K562 (cell line): ENCODE results near the gene CCNY. TPM values are rescaled to one million over a fixed set of nuclear protein-coding genes. Genes with fewer than 3 reads are reported as not detected.

Experiments
- ATAC-seq: fragments of 200-7000 bp; cut with Tn5 transposase; 3 replicates; pipeline ENCODE4 v1.9.1; 2020; ENCODE audit warnings: moderate library complexity
- BruUV-seq: library from RNA; stranded (reverse); fragments of 400-500 nt; replicated peaks from 2 replicates; lab custom pipeline; 2021; lab: Mats Ljungman, UMichigan
- CTCF ChIA-PET: fragments of 300-600 bp; formaldehyde crosslinking; extraction: SDS; loops from one replicate; lab custom pipeline; 2021; ENCODE audit warnings: low intra/inter-chr PET ratio; lab: Yijun Ruan, JAX
- POLR2A ChIA-PET: fragments of 300-600, 350-650 bp; sonication (Branson Sonifier 250); formaldehyde crosslinking; extraction: SDS; loops from one replicate; lab custom pipeline; 2021; ENCODE audit warnings: antibody characterized with exemption, inconsistent platforms; lab: Yijun Ruan, JAX
- DNase-seq, 4 experiments: peaks; one replicate each; pipeline versions ENCODE4 v3.0.0 to v3.0.0-alpha.2; 2011 to 2018; ENCODE audit warnings: low spot score in 3 of 4, mixed read lengths in 3 of 4; ENCODE audit errors: extremely low read depth in 1 of 4
- FAIRE-seq: peaks from 2 replicates; lab custom pipeline; 2011; peaks lifted over from hg19 to GRCh38; lab: Jason Lieb, UNC
- H2AFZ ChIP-seq: 2 replicates; pipeline ENCODE4 v1.6.0; 2011; ENCODE audit warnings: low read depth, low read length, control low read depth, inconsistent platforms
- H3K27ac ChIP-seq: fragments of 200-600 bp; 3 replicates; pipeline ENCODE4 v1.8.0; 2011; ENCODE audit warnings: low read depth, mild to moderate bottlenecking, control low read depth, inconsistent platforms, low read length, moderate library complexity, mixed read lengths; ENCODE audit errors: extremely low read depth
- H3K27me3 ChIP-seq, 2 experiments: fragments of 300-600 bp in 1 of 2; 2 replicates in 1 of 2; 3 replicates in 1 of 2; pipeline versions ENCODE4 v1.6.0 to v1.8.0; 2011; ENCODE audit warnings: inconsistent platforms in 2 of 2, low read length in 2 of 2, mild to moderate bottlenecking in 1 of 2, mixed read lengths in 1 of 2, moderate library complexity in 1 of 2; ENCODE audit not compliant: control insufficient read depth in 2 of 2, insufficient read depth in 2 of 2
- H3K36me3 ChIP-seq: fragments of 300-600 bp; 3 replicates; pipeline ENCODE4 v1.8.0; 2011; ENCODE audit warnings: mild to moderate bottlenecking, low read length, inconsistent platforms; ENCODE audit not compliant: control insufficient read depth, insufficient read depth
- H3K4me1 ChIP-seq, 2 experiments: fragments of 200-600 bp in 1 of 2; replicated peaks in 1 of 2; 2 replicates in 1 of 2; 3 replicates in 1 of 2; pipeline versions ENCODE4 v1.5.1 to v1.8.0; 2011; ENCODE audit warnings: inconsistent platforms in 2 of 2, low read length in 2 of 2, mild to moderate bottlenecking in 1 of 2, mixed read lengths in 1 of 2, moderate library complexity in 1 of 2; ENCODE audit not compliant: control insufficient read depth in 2 of 2, insufficient read depth in 2 of 2
- H3K4me2 ChIP-seq: 2 replicates; pipeline ENCODE4 v1.6.1; 2011; ENCODE audit warnings: low read length, control low read depth, inconsistent platforms, mixed read lengths; ENCODE audit not compliant: insufficient read depth
- H3K4me3 ChIP-seq: fragments of 200-600 bp; sonication (generic), shearing (Covaris generic); 2 replicates; pipeline ENCODE4 v1.5.1; 2016; ENCODE audit warnings: control low read depth, inconsistent platforms
- H3K79me2 ChIP-seq: fragments of 200-600 bp; 3 replicates; pipeline ENCODE4 v1.8.0; 2011; ENCODE audit warnings: low read length, inconsistent platforms; ENCODE audit not compliant: control insufficient read depth, insufficient read depth
- H3K9ac ChIP-seq, 2 experiments: 2 replicates each; pipeline versions ENCODE4 v1.6.0 to v1.6.1; 2011; ENCODE audit warnings: low read depth in 2 of 2, low read length in 2 of 2, control low read depth in 1 of 2, inconsistent platforms in 1 of 2, mild to moderate bottlenecking in 1 of 2, mixed read lengths in 1 of 2; ENCODE audit not compliant: insufficient read depth in 1 of 2
- H3K9me1 ChIP-seq: one replicate; pipeline ENCODE4 v1.6.0; 2011; ENCODE audit warnings: inconsistent platforms, mild to moderate bottlenecking, low read length, moderate library complexity; ENCODE audit not compliant: control insufficient read depth, insufficient read depth
- H3K9me3 ChIP-seq: replicated peaks from 2 replicates; pipeline ENCODE4 v1.5.1; 2011; ENCODE audit warnings: low read depth, low read length, inconsistent platforms; ENCODE audit not compliant: control insufficient read depth, insufficient read depth
- H4K20me1 ChIP-seq: replicated peaks from 2 replicates; pipeline ENCODE4 v1.6.1; 2011; ENCODE audit warnings: low read length, inconsistent platforms, mixed read lengths; ENCODE audit not compliant: control insufficient read depth, insufficient read depth
- DACH1 ChIP-seq: fragments of 450-650 bp; IDR thresholded peaks from 2 replicates; pipeline ENCODE4 v1.6.1; 2018; ENCODE audit not compliant: partially characterized antibody
- HNRNPH1 ChIP-seq: fragments of 200-400 bp; formaldehyde crosslinking; optimal IDR thresholded peaks from 2 replicates; pipeline ENCODE3; 2017; ENCODE audit warnings: low read depth, mild to moderate bottlenecking, low read length, moderate library complexity
- IRF1 ChIP-seq: sonication (generic); formaldehyde crosslinking; IDR thresholded peaks from 2 replicates; pipeline ENCODE4 v1.8.0; 2022; ENCODE audit warnings: missing genetic modification reagents, mild to moderate bottlenecking, borderline replicate concordance
- PBX2 ChIP-seq, 2 experiments: IDR thresholded peaks in 1 of 2; conservative IDR thresholded peaks in 1 of 2; 2 replicates each; pipeline ENCODE4 v1.6.1; 2016; ENCODE audit warnings: low read depth in 2 of 2, mild to moderate bottlenecking in 1 of 2, missing compliant biosample characterization in 1 of 2, missing genetic modification characterization in 1 of 2, moderate library complexity in 1 of 2
- POLR2A ChIP-seq: fragments of 450-650 bp; conservative IDR thresholded peaks from 2 replicates; pipeline ENCODE4 v1.6.1; 2016
- PYGO2 ChIP-seq: fragments of 450-650 bp; IDR thresholded peaks from 2 replicates; pipeline ENCODE4 v1.6.1; 2016; ENCODE audit warnings: mild to moderate bottlenecking, missing genetic modification characterization, moderate library complexity, missing compliant biosample characterization
- ZNF316 ChIP-seq: fragments of 450-650 bp; IDR thresholded peaks from 2 replicates; pipeline ENCODE4 v1.6.1; 2016
- ZNF507 ChIP-seq: conservative IDR thresholded peaks from 2 replicates; pipeline ENCODE4 v1.6.1; 2017; ENCODE audit warnings: missing genetic modification characterization, missing compliant biosample characterization
- ZZZ3 ChIP-seq: fragments of 450-650 bp; IDR thresholded peaks from 2 replicates; pipeline ENCODE4 v1.6.1; 2016; ENCODE audit warnings: antibody characterized with exemption, mild to moderate bottlenecking, moderate library complexity
- WGBS: fragments of 100-300 bp; shearing (Covaris generic); methylation state at CpG from one replicate; pipeline ENCODE4 v1.1.6; 2016; ENCODE audit warnings: low coverage, mixed read lengths; ENCODE audit not compliant: insufficient coverage; ENCODE audit errors: missing lambda C conversion rate; 5-methylcytosine and 5-hydroxymethylcytosine counted together
- in situ Hi-C: fragments of 300-500 bp; cut with MboI; formaldehyde crosslinking; loops from 4 replicates; pipeline ENCODE4 v1.15.0; 2018; ENCODE audit warnings: inconsistent platforms, mixed read lengths
- intact Hi-C: fragments of 100-400 bp; cut with micrococcal nuclease; formaldehyde crosslinking; loops from 2 replicates; pipeline ENCODE4 v1.14.2; 2022
- polyA plus RNA-seq, 8 experiments: library from polyadenylated mRNA; depleted of rRNA in 4 of 8; stranded (reverse) in 5 of 8; unstranded in 3 of 8; fragments of >200 nt; fragmentation: Nextera tagmentation in 2 of 8; fragmentation: Illumina TruSeq in 1 of 8; extraction: Ambion mirVana in 2 of 8; extraction: Trizol in 1 of 8; gene quantifications; 2 replicates each; pipeline versions ENCODE4 v1.2.1 to v1.2.3, GENCODE V29; 2011 to 2014; ENCODE audit warnings: inconsistent platforms in 1 of 8, missing spikeins in 1 of 8
- total RNA-seq, 7 experiments: library from RNA; depleted of rRNA in 6 of 7; stranded (reverse); fragments of >200 nt in 6 of 7; fragmentation: Illumina TruSeq in 2 of 7; extraction: Trizol in 2 of 7; gene quantifications; 2 replicates each; pipeline versions ENCODE4 v1.2.1 to v1.2.3, GENCODE V29; 2011 to 2021; ENCODE audit warnings: low replicate concordance in 1 of 7
- TF ChIP-seq, protein P1 (sequence below): fragments of 450-650 bp; conservative IDR thresholded peaks from 2 replicates; pipeline ENCODE4 v1.6.1; 2016; ENCODE audit warnings: missing genetic modification characterization, low read depth, mild to moderate bottlenecking, missing compliant biosample characterization, moderate library complexity

The CCNY gene
- total and polyA plus RNA-seq, 9 of the 15 experiments (the other 6 are each of a cell fraction or from before 2014, with no cell fraction given) = 8.4 to 109 (median 38.6) TPM

DNA sequence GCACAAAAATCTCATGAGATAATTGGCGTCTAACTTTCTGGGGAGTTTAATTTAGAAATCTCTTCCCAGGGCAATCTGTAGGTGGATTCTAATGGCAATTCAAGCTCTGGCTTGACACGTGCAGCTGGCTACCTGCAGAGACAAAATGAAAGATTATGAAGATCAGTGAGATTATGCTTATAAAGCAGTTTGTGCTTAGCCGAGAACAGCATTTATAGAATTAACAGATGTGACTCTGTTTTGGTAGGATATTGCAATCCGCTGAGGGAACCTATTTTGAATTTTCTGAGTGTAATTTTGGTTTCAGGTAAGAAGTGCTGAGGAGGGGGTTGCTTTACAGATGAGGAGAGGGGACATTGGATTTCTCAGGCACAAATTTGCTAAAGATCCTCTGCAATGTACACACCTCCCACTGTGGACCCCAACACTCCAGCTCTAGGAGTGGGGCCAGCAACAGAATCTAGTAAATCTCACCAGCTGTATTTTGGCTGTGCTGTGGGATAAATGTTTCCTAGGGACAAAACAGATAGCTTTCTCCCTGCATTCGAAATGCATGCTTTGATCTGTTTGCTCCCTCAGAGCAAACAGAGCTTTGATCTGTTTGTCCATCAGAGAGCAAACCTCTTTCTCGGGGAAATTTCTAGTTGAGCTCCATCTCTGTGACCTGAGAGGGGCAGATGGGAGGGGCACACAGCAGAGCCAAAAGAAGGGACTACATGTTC, 276.2 kb downstream of the CCNY start:
- H3K27ac ChIP-seq = no peak overlapping the region
- no peak overlapping the region for H3K9ac ChIP-seq
- intact Hi-C loops (loop anchor here (10.0 kb wide), 1 partner anchor 378 kb away; no protein-coding TSS in a partner anchor), in situ Hi-C loops (no loop called here)
- no peaks in the 10 kb centered on the region for H3K79me2 ChIP-seq
- ChIA-PET CTCF (no interaction called here), POLR2A (interaction anchor here (0.8 to 1.2 kb wide), 2 partner anchors 30 to 1315 kb away, joined by 3 to 7 read pairs; no protein-coding TSS in a partner anchor)
- H3K36me3 ChIP-seq = no peaks in the 10 kb centered on the region
- WGBS = 1% methylated on average over 6 of the region's 6 CpGs
- TF ChIP-seq POLR2A = no peak
- peak; percentile 31 for TF ChIP-seq ZNF316
- H4K20me1 ChIP-seq = no peaks in the 10 kb centered on the region
- H3K9me1 ChIP-seq = no peaks in the 10 kb centered on the region
- H3K4me1 ChIP-seq = peaks cover 0 to 9% of the 10 kb centered on the region in 2 experiments; a peak in 2 of 5 replicates
- H3K27me3 ChIP-seq = peaks cover 1 to 23% of the 10 kb centered on the region in 2 experiments; a peak in 4 of 5 replicates
- H3K4me2 ChIP-seq = no peak overlapping the region
- no peak overlapping the region for H2AFZ ChIP-seq
- DNase-seq (no peak), FAIRE-seq (no peak), ATAC-seq (no peak)
- H3K4me3 ChIP-seq = no peak overlapping the region
- no peaks in the 10 kb centered on the region for H3K9me3 ChIP-seq
- no TSS peak for BruUV-seq

GRCh38 chr10:35613107-35613440, 276.8 kb downstream of the CCNY start:
- intact Hi-C loops (loop anchor here (10.0 kb wide), 1 partner anchor 378 kb away; no protein-coding TSS in a partner anchor), in situ Hi-C loops (no loop called here)
- WGBS = 0% methylated on average over 2 of the region's 2 CpGs
- TF ChIP-seq IRF1 = no peak
- no peak for TF ChIP-seq DACH1
- no peak for TF ChIP-seq ZZZ3
- no peak for TF ChIP-seq HNRNPH1
- TF ChIP-seq, protein P1, sequence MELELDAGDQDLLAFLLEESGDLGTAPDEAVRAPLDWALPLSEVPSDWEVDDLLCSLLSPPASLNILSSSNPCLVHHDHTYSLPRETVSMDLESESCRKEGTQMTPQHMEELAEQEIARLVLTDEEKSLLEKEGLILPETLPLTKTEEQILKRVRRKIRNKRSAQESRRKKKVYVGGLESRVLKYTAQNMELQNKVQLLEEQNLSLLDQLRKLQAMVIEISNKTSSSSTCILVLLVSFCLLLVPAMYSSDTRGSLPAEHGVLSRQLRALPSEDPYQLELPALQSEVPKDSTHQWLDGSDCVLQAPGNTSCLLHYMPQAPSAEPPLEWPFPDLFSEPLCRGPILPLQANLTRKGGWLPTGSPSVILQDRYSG (tag) = no peak
- TF ChIP-seq PBX2 (CRISPR knock-in tag; IDR thresholded peaks at IDR 0.05; ENCODE audit: low read depth) = no peak
- no peak for TF ChIP-seq PBX2 (tag; conservative IDR thresholded peaks at IDR 0.05; ENCODE audit: low read depth)
- TF ChIP-seq ZNF507 (tag) = no peak
- TF ChIP-seq PYGO2 (tag) = no peak

More at GRCh38 chr10:35613107-35613440, 276.8 kb downstream of the CCNY start:
- Histone ChIP-seq H3K4me2 (no peak overlapping the region), H3K27me3 (peaks cover 0 to 17% of the 10 kb centered on the region in 2 experiments; a peak in 4 of 5 replicates), H3K9me1 (no peaks in the 10 kb centered on the region), H3K27ac (no peak overlapping the region), H3K79me2 (no peaks in the 10 kb centered on the region), H3K9me3 (no peaks in the 10 kb centered on the region), H3K4me3 (no peak overlapping the region), H4K20me1 (no peaks in the 10 kb centered on the region), H3K4me1 (peaks cover 0 to 4% of the 10 kb centered on the region in 2 experiments; a peak in 1 of 5 replicates), H3K36me3 (no peaks in the 10 kb centered on the region), H2AFZ (no peak overlapping the region), H3K9ac (no peak overlapping the region)
- FAIRE-seq (no peak), DNase-seq (no peak), ATAC-seq (no peak)
- ChIA-PET CTCF (no interaction called here), POLR2A (interaction anchor here (0.8 kb wide), 1 partner anchor 1314 kb away, joined by 3 read pairs; no protein-coding TSS in a partner anchor)
- BruUV-seq = no TSS peak
